GM12873 (cell line): ENCODE results near the gene TARS1.

Experiments used
- TF ChIP-seq, protein P1 (sequence below): IDR thresholded peaks from 2 replicates; pipeline ENCODE4 v1.5.1; 2012; ENCODE audit warnings: low read depth, mild to moderate bottlenecking, moderate library complexity, low read length, control low read depth; ENCODE audit not compliant: insufficient read depth; ENCODE audit errors: missing control alignments

TARS1 gene

GRCh38 chr5:33474931-33475499, 34.2 kb downstream of the TARS1 start:
- TF ChIP-seq, protein P1, sequence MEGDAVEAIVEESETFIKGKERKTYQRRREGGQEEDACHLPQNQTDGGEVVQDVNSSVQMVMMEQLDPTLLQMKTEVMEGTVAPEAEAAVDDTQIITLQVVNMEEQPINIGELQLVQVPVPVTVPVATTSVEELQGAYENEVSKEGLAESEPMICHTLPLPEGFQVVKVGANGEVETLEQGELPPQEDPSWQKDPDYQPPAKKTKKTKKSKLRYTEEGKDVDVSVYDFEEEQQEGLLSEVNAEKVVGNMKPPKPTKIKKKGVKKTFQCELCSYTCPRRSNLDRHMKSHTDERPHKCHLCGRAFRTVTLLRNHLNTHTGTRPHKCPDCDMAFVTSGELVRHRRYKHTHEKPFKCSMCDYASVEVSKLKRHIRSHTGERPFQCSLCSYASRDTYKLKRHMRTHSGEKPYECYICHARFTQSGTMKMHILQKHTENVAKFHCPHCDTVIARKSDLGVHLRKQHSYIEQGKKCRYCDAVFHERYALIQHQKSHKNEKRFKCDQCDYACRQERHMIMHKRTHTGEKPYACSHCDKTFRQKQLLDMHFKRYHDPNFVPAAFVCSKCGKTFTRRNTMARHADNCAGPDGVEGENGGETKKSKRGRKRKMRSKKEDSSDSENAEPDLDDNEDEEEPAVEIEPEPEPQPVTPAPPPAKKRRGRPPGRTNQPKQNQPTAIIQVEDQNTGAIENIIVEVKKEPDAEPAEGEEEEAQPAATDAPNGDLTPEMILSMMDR, result no peak

GRCh38 chr5:33475706-33476105, 34.9 kb downstream of the TARS1 start:
- TF ChIP-seq, protein P1, result no peak

- TF ChIP-seq, protein P1, result no peak
Measured at GRCh38 chr5:33476992-33477391, 36.2 kb downstream of the TARS1 start.

DNA sequence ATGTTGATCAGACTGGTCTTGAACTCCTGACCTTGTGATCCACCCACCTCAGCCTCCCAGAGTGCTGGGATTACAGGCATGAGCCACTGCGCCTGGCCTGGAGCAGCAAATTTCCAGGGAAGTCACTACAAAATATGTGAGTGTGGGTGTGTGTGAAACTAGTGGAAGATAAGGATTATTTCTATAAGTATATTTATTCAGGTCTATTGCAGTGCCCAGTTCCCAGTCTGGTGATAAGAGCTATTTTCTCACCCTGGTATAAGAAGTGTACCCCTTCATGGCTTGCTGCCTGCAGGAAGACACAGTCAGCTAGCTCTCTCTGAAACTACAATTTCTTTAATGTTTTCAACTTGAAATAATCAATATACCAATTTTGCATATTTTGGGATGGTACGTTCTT, 37.1 kb downstream of the TARS1 start:
- TF ChIP-seq, protein P1, result no peak

DNA sequence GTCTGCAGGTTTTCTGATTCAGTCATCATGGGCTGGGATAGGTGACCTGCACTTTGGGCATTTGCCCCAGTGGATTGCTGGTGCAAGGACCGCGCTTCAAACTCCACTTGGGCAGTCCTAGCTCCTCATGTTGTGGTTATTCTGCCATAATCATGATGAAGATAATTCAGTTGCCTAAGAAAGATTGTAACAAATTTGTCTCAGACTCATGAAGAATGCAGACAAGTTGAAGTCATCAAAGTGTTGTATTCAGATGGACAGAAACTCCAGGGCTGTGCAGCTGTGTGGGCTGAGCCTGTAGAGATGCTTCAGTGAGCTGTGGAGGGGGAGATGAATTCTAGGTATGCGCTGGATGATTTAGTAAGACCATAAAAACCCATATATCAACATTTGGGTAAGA, 38.5 kb downstream of the TARS1 start:
- TF ChIP-seq, protein P1, result no peak

- TF ChIP-seq, protein P1, result no peak
Measured at GRCh38 chr5:33480876-33481275, 40.1 kb downstream of the TARS1 start.

DNA sequence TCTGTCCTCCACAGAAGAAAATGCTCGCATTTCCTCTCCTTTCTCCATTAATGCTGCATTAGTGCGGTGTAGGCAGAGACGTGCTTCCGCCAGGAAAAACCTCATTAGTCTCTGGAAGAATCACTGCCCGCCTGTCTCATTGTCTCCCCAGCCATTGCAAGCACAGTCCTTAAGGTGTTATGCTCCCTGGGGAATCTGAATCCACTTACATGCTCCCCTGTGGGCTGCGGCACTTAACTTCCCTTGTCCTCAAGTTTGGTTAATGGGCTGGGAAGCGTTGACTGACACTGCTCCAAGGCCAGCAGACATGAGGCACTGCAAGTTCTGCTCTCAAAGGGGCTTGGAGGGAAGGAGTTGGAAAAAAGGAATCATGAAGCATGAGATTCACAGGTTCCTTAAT, 41.6 kb downstream of the TARS1 start:
- TF ChIP-seq, protein P1, result no peak
